HCT116 (cell line): ENCODE data around the gene SPEF1. TPM values are rescaled to one million over a fixed set of nuclear protein-coding genes. Genes with fewer than 3 reads are reported as not detected.

Source experiments
- ATAC-seq: fragments of 200-7000 bp; cut with Tn5 transposase; 2 replicates; pipeline ENCODE4 v1.9.1; 2020; ENCODE audit warnings: mild to moderate bottlenecking, moderate library complexity
- BruUV-seq: library from RNA; stranded (reverse); fragments of 400-500 nt; replicated peaks from 2 replicates; lab custom pipeline; 2021; lab: Mats Ljungman, UMichigan
- CTCF ChIA-PET: fragments of 300-600 bp; sonication (Branson Sonifier 250); formaldehyde crosslinking; loops from one replicate; lab custom pipeline; 2021; ENCODE audit warnings: antibody characterized with exemption; lab: Charles Lee
- POLR2A ChIA-PET: fragments of 300-600, 350-600 bp; sonication (Branson Sonifier 250); formaldehyde crosslinking; loops from one replicate; lab custom pipeline; 2021; ENCODE audit warnings: antibody characterized with exemption; lab: Charles Lee
- RAD21 ChIA-PET, 2 experiments: fragments of 300-600 bp; sonication (Branson Sonifier 250); formaldehyde crosslinking; loops; one replicate each; lab custom pipeline; 2023; ENCODE audit warnings: low total read pairs in 2 of 2; ENCODE audit not compliant: uncharacterized antibody in 2 of 2, unreplicated experiment in 2 of 2, low non-redundant PET in 1 of 2; lab: Charles Lee
- DNase-seq: peaks from one replicate; pipeline ENCODE4 v3.0.0-alpha.2; 2010; ENCODE audit warnings: low read depth, low spot score
- H2AFZ ChIP-seq: fragments of 200-600 bp; shearing (Covaris generic), sonication (generic); 2 replicates; pipeline ENCODE4 v1.6.1; 2017; ENCODE audit warnings: low read depth, mixed run types, mixed read lengths, antibody characterized with exemption, low read length; ENCODE audit not compliant: poor library complexity, severe bottlenecking
- H3K27ac ChIP-seq: 2 replicates; pipeline ENCODE4 v1.5.1; 2012; ENCODE audit warnings: low read depth, low read length
- H3K27me3 ChIP-seq: fragments of 200-600 bp; sonication (generic); 2 replicates; pipeline ENCODE4 v1.6.1; 2016; ENCODE audit warnings: mixed run types, low read length, mixed read lengths; ENCODE audit not compliant: insufficient read depth
- H3K36me3 ChIP-seq, 2 experiments: fragments of 200-500 bp in 1 of 2; fragments of 200-600 bp in 1 of 2; sonication (Bioruptor generic) in 1 of 2; sonication (generic) in 1 of 2; 2 replicates each; pipeline versions ENCODE4 v1.5.1 to v1.6.1; 2014 to 2016; ENCODE audit warnings: low read length in 2 of 2, inconsistent platforms in 1 of 2, mixed read lengths in 1 of 2, mixed run types in 1 of 2; ENCODE audit not compliant: insufficient read depth in 2 of 2, control insufficient read depth in 1 of 2
- H3K4me1 ChIP-seq, 2 experiments: fragments of 200-600 bp in 1 of 2; sonication (generic) in 1 of 2; 2 replicates each; pipeline versions ENCODE4 v1.5.1 to v1.6.1; 2012 to 2017; ENCODE audit warnings: low read length in 2 of 2, inconsistent platforms in 1 of 2, mild to moderate bottlenecking in 1 of 2, mixed read lengths in 1 of 2, mixed run types in 1 of 2, moderate library complexity in 1 of 2; ENCODE audit not compliant: insufficient read depth in 2 of 2, control insufficient read depth in 1 of 2
- H3K4me2 ChIP-seq: fragments of 200-600 bp; sonication (generic); 2 replicates; pipeline ENCODE4 v1.6.1; 2017; ENCODE audit warnings: mixed run types, low read length, mixed read lengths
- H3K4me3 ChIP-seq, 2 experiments: fragments of 200-600 bp in 1 of 2; sonication (generic) in 1 of 2; replicated peaks in 1 of 2; 2 replicates each; pipeline ENCODE4 v1.5.1; 2011 to 2016; ENCODE audit warnings: low read length in 2 of 2, control low read depth in 1 of 2, low read depth in 1 of 2, mild to moderate bottlenecking in 1 of 2, mixed read lengths in 1 of 2, mixed run types in 1 of 2
- H3K79me2 ChIP-seq: fragments of 200-600 bp; sonication (generic); 2 replicates; pipeline ENCODE4 v1.6.1; 2017; ENCODE audit warnings: mild to moderate bottlenecking, mixed run types, low read length, moderate library complexity, mixed read lengths; ENCODE audit not compliant: insufficient read depth
- H3K9ac ChIP-seq: fragments of 200-600 bp; sonication (generic); 2 replicates; pipeline ENCODE4 v1.6.1; 2016; ENCODE audit warnings: low read length, mixed read lengths
- H3K9me2 ChIP-seq: fragments of 200-600 bp; sonication (generic), shearing (Covaris generic); 2 replicates; pipeline ENCODE4 v1.6.1; 2017; ENCODE audit warnings: mixed run types, mild to moderate bottlenecking, moderate library complexity; ENCODE audit not compliant: insufficient read depth
- H3K9me3 ChIP-seq, 2 experiments: fragments of 200-500 bp in 1 of 2; fragments of 200-600 bp in 1 of 2; sonication (Bioruptor generic) in 1 of 2; sonication (generic) in 1 of 2; 2 replicates each; pipeline ENCODE4 v1.6.1; 2014 to 2017; ENCODE audit warnings: low read length in 2 of 2, mixed read lengths in 2 of 2, inconsistent platforms in 1 of 2, low read depth in 1 of 2, mild to moderate bottlenecking in 1 of 2, mixed run types in 1 of 2, moderate library complexity in 1 of 2; ENCODE audit not compliant: control insufficient read depth in 1 of 2, insufficient read depth in 1 of 2
- H4K20me1 ChIP-seq: fragments of 200-600 bp; sonication (generic), shearing (Covaris generic); 2 replicates; pipeline ENCODE4 v1.6.1; 2017; ENCODE audit warnings: mixed run types, mild to moderate bottlenecking, moderate library complexity; ENCODE audit not compliant: insufficient read depth
- EGR1 ChIP-seq: IDR thresholded peaks from 2 replicates; pipeline ENCODE4 v1.6.1; 2012; ENCODE audit warnings: low read depth
- ELF1 ChIP-seq: IDR thresholded peaks from 2 replicates; pipeline ENCODE4 v1.6.1; 2012; ENCODE audit warnings: low read depth, borderline replicate concordance
- EZH2 ChIP-seq: fragments of 200-600 bp; sonication (generic); IDR thresholded peaks from 2 replicates; pipeline ENCODE4 v1.6.1; 2017; ENCODE audit warnings: antibody characterized with exemption, mixed run types
- EZH2phosphoT487 ChIP-seq: fragments of 200-600 bp; IDR thresholded peaks from 2 replicates; pipeline ENCODE4 v1.6.1; 2018; ENCODE audit warnings: antibody characterized with exemption, borderline replicate concordance
- FOSL1 ChIP-seq: IDR thresholded peaks from 2 replicates; pipeline ENCODE4 v1.6.1; 2012; ENCODE audit warnings: low read depth
- POLR2A ChIP-seq: IDR thresholded peaks from 2 replicates; pipeline ENCODE4 v1.7.0; 2011; ENCODE audit warnings: borderline replicate concordance; ENCODE audit not compliant: insufficient read depth, insufficient read length; ENCODE audit errors: extremely low read depth
- intact Hi-C: fragments of 100-400 bp; cut with micrococcal nuclease; formaldehyde crosslinking; loops from 2 replicates; pipeline ENCODE4 v1.10.0; 2022
- total RNA-seq: library from RNA; stranded (reverse); gene quantifications from one replicate; pipeline ENCODE4 v1.2.1, GENCODE V29; 2021; ENCODE audit not compliant: unreplicated experiment

Gene SPEF1
- total RNA-seq, 1 experiment from 2014 or later = 0.93 TPM

GRCh38 chr20:3743251-3743650 lies 38.0 kb downstream of the SPEF1 start:
- DNase-seq (no peak), ATAC-seq (no peak)
- H2AFZ ChIP-seq = no peak overlapping the region
- no peaks in the 10 kb centered on the region for H3K36me3 ChIP-seq
- H3K27ac ChIP-seq = no peak overlapping the region
- H3K9me2 ChIP-seq = no peaks in the 10 kb centered on the region
- H4K20me1 ChIP-seq = no peaks in the 10 kb centered on the region
- ChIA-PET POLR2A (no interaction called here), CTCF (no interaction called here), RAD21 (no interaction called here)
- H3K27me3 ChIP-seq = no peaks in the 10 kb centered on the region
- no TSS peak for BruUV-seq
- H3K4me2 ChIP-seq = no peak overlapping the region
- peaks cover 9 to 18% of the 10 kb centered on the region in 2 experiments for H3K4me1 ChIP-seq
- intact Hi-C loops = no loop called here
- TF ChIP-seq POLR2A = no peak
- no peak overlapping the region for H3K9ac ChIP-seq
- H3K9me3 ChIP-seq = no peaks in the 10 kb centered on the region
- H3K79me2 ChIP-seq = no peaks in the 10 kb centered on the region
- H3K4me3 ChIP-seq = no peak overlapping the region

- H3K27me3 ChIP-seq = no peaks in the 10 kb centered on the region
- no peak overlapping the region for H2AFZ ChIP-seq
- H3K27ac ChIP-seq = no peak overlapping the region
- H3K9me2 ChIP-seq = no peaks in the 10 kb centered on the region
- POLR2A ChIA-PET = no interaction called here
- H3K9me3 ChIP-seq = no peaks in the 10 kb centered on the region
- H3K9ac ChIP-seq = no peak overlapping the region
- RAD21 ChIA-PET = no interaction called here
- no peak for DNase-seq
- H3K4me3 ChIP-seq = no peak overlapping the region
- CTCF ChIA-PET = interaction anchor here (0.9 to 1.3 kb wide), 3 partner anchors 11 to 39 kb away, joined by 3 to 4 read pairs (median 4); partner anchors contain the start of gene SPEF1
- TF ChIP-seq FOSL1 (no peak), ELF1 (no peak), EGR1 (no peak), EZH2 (no peak), EZH2phosphoT487 (no peak)
- no peaks in the 10 kb centered on the region for H3K36me3 ChIP-seq
- no peaks in the 10 kb centered on the region for H3K79me2 ChIP-seq
- no peaks in the 10 kb centered on the region for H4K20me1 ChIP-seq
- no peak overlapping the region for H3K4me2 ChIP-seq
- BruUV-seq = no TSS peak
- ATAC-seq = no peak
- intact Hi-C loops = no loop called here
- peaks cover 9 to 18% of the 10 kb centered on the region in 2 experiments for H3K4me1 ChIP-seq
These were observed 39.3 kb downstream of the SPEF1 start for GRCh38 chr20:3741836-3742458.
